ENCODE results near the gene PGM1.

GRCh38 chr1:63634471-63634870, 41.3 kb downstream of the PGM1 start:
- TF ChIP-seq POLR2A (IDR thresholded peaks at IDR 0.05; ENCODE audit: low read depth, low read length) (no peak), PAX5 (IDR thresholded peaks at IDR 0.05; ENCODE audit: insufficient read depth, low read length, severe bottlenecking) (no peak), TAF1 (IDR thresholded peaks at IDR 0.05; ENCODE audit: low read depth, low read length) (no peak), POLR2AphosphoS5 (IDR thresholded peaks at IDR 0.05; ENCODE audit: low read depth, low read length) (no peak), SPI1 (IDR thresholded peaks at IDR 0.05; ENCODE audit: low read depth, low read length) (no peak), POU2F2 (IDR thresholded peaks at IDR 0.05; ENCODE audit: low read depth, low read length) (no peak)
